Smooth muscle cell (in vitro differentiated cells): ENCODE measurements around the gene NUDT16L1. TPM values are rescaled to one million over a fixed set of nuclear protein-coding genes. Genes with fewer than 3 reads are reported as not detected.

Experiments
- DNase-seq: peaks from one replicate; lab custom pipeline; 2025; ENCODE audit not compliant: unreplicated experiment; lab: John Stamatoyannopoulos, UW
- H2AFZ ChIP-seq: fragments of 200-600 bp; sonication (generic); 2 replicates; pipeline ENCODE4 v1.6.0; 2016; ENCODE audit warnings: antibody characterized with exemption, low read depth, mild to moderate bottlenecking
- H3F3A ChIP-seq: fragments of 200-600 bp; sonication (generic); 2 replicates; pipeline ENCODE4 v1.6.0; 2017; ENCODE audit warnings: antibody characterized with exemption, low read depth
- H3K27ac ChIP-seq: fragments of 200-600 bp; sonication (generic); 2 replicates; pipeline ENCODE4 v1.5.1; 2016; ENCODE audit warnings: low read depth, mild to moderate bottlenecking
- H3K27me3 ChIP-seq: fragments of 200-600 bp; sonication (generic); 2 replicates; pipeline ENCODE4 v1.6.1; 2016; ENCODE audit warnings: low read depth, mild to moderate bottlenecking
- H3K36me3 ChIP-seq: fragments of 200-600 bp; sonication (generic); 2 replicates; pipeline ENCODE4 v1.5.1; 2016; ENCODE audit warnings: low read depth
- H3K4me1 ChIP-seq: fragments of 200-600 bp; sonication (generic); 2 replicates; pipeline ENCODE4 v1.5.1; 2016; ENCODE audit warnings: low read depth
- H3K4me2 ChIP-seq: fragments of 200-600 bp; sonication (generic); 2 replicates; pipeline ENCODE4 v1.6.0; 2016; ENCODE audit warnings: mild to moderate bottlenecking
- H3K4me3 ChIP-seq: fragments of 200-600 bp; sonication (generic); 2 replicates; pipeline ENCODE4 v1.5.1; 2016; ENCODE audit warnings: mild to moderate bottlenecking
- H3K79me2 ChIP-seq: fragments of 200-600 bp; sonication (generic); 2 replicates; pipeline ENCODE4 v1.6.0; 2016; ENCODE audit warnings: low read depth, mild to moderate bottlenecking
- H3K9ac ChIP-seq: fragments of 200-600 bp; sonication (generic); 2 replicates; pipeline ENCODE4 v1.6.0; 2016; ENCODE audit warnings: low read depth
- H3K9me3 ChIP-seq: fragments of 200-600 bp; sonication (generic); replicated peaks from 2 replicates; pipeline ENCODE4 v1.5.1; 2016; ENCODE audit warnings: low read depth
- H4K20me1 ChIP-seq: fragments of 200-600 bp; sonication (generic); 2 replicates; pipeline ENCODE4 v1.6.0; 2016; ENCODE audit warnings: low read depth
- WGBS: methylation state at CpG from one replicate; pipeline ENCODE4 v1.1.7; 2016; ENCODE audit warnings: low lambda C conversion rate; 5-methylcytosine and 5-hydroxymethylcytosine counted together
- polyA plus RNA-seq: library from polyadenylated mRNA; unstranded; fragments of >200 nt; fragmentation: Nextera tagmentation; extraction: Ambion mirVana; gene quantifications from 2 replicates; pipeline ENCODE4 v1.2.1, GENCODE V29; 2016
- total RNA-seq: library from RNA; depleted of rRNA; stranded (reverse); fragments of >200 nt; gene quantifications from 2 replicates; pipeline ENCODE4 v1.2.3, GENCODE V29; 2014
- TF ChIP-seq, protein P1 (sequence below): fragments of 200-600 bp; sonication (generic); IDR thresholded peaks from 2 replicates; pipeline ENCODE4 v1.5.1; 2017; ENCODE audit warnings: borderline replicate concordance, mild to moderate bottlenecking, antibody characterized with exemption; ENCODE audit not compliant: insufficient read depth, poor library complexity, severe bottlenecking

NUDT16L1 gene
- total and polyA plus RNA-seq, 2 experiments from 2014 or later = 17.6 to 48.3 TPM

GRCh38 chr16:4682084-4682591, 11.2 kb upstream of the NUDT16L1 start:
- Histone ChIP-seq H3K79me2 (no peaks in the 10 kb centered on the region), H3K4me1 (no peaks in the 10 kb centered on the region), H3K27ac (no peak overlapping the region), H3K36me3 (no peaks in the 10 kb centered on the region), H3K4me3 (no peak overlapping the region), H2AFZ (no peak overlapping the region), H4K20me1 (peaks cover 41% of the 10 kb centered on the region), H3K9me3 (no peaks in the 10 kb centered on the region), H3F3A (no peaks in the 10 kb centered on the region), H3K4me2 (no peak overlapping the region), H3K9ac (no peak overlapping the region), H3K27me3 (no peaks in the 10 kb centered on the region)
- TF ChIP-seq, protein P1, sequence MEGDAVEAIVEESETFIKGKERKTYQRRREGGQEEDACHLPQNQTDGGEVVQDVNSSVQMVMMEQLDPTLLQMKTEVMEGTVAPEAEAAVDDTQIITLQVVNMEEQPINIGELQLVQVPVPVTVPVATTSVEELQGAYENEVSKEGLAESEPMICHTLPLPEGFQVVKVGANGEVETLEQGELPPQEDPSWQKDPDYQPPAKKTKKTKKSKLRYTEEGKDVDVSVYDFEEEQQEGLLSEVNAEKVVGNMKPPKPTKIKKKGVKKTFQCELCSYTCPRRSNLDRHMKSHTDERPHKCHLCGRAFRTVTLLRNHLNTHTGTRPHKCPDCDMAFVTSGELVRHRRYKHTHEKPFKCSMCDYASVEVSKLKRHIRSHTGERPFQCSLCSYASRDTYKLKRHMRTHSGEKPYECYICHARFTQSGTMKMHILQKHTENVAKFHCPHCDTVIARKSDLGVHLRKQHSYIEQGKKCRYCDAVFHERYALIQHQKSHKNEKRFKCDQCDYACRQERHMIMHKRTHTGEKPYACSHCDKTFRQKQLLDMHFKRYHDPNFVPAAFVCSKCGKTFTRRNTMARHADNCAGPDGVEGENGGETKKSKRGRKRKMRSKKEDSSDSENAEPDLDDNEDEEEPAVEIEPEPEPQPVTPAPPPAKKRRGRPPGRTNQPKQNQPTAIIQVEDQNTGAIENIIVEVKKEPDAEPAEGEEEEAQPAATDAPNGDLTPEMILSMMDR = no peak
- WGBS = 98% methylated on average over 26 of the region's 26 CpGs
- no peak for DNase-seq

GRCh38 chr16:4682616-4683254, 10.6 kb upstream of the NUDT16L1 start:
- Histone ChIP-seq H3K27ac (no peak overlapping the region), H3K4me2 (no peak overlapping the region), H3K36me3 (no peaks in the 10 kb centered on the region), H3K9ac (no peak overlapping the region), H3K9me3 (no peaks in the 10 kb centered on the region), H2AFZ (no peak overlapping the region), H3F3A (no peaks in the 10 kb centered on the region), H3K79me2 (no peaks in the 10 kb centered on the region), H3K4me1 (no peaks in the 10 kb centered on the region), H3K4me3 (no peak overlapping the region), H4K20me1 (peaks cover 37% of the 10 kb centered on the region), H3K27me3 (no peaks in the 10 kb centered on the region)
- 86% methylated on average over 32 of the region's 36 CpGs for WGBS
- no peak for DNase-seq
- TF ChIP-seq, protein P1 = peak; percentile 24

DNA sequence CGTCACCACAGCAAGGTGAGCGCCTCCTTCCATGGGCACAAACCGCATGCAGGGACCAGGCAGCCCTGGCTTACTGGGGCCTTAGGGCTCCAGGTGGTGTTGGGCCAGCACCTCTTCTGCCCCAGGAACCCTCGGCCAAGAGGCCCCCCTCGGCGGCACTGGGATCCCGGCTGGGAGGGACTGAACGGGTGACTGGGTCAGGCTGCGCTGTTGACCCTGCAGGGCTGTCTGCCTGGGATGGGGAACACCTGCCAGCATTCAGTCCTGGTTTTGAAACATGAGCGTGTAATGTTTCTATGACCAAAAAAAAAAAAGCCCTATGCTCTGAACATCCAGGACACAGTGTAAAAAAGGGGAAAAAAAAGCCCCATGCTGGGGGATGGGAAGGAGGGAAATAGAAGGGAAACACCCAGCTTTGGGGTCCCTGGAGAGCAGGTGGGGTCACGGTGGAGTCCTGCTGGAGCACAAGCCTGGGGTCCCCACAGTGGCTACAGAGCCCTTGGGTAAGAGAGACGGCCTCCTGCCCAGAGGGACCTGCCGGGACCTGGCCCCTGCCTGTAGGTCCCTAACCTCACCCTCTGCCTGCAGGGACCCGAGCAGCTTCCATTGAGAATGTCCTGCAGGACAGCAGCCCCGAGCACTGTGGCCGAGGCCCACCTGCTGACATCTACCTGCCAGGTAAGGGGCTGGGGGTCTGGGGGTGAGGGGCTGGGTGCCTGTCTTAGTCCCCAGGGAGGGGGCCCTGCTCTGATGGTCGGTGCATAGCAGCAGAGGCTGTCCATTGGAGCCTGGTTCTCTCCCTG, 9.9 kb upstream of the NUDT16L1 start:
- H3K4me1 ChIP-seq = no peaks in the 10 kb centered on the region
- DNase-seq = no peak
- no peaks in the 10 kb centered on the region for H3K27me3 ChIP-seq
- no peaks in the 10 kb centered on the region for H3F3A ChIP-seq
- no peaks in the 10 kb centered on the region for H3K36me3 ChIP-seq
- no peak overlapping the region for H3K9ac ChIP-seq
- no peak overlapping the region for H3K27ac ChIP-seq
- no peaks in the 10 kb centered on the region for H3K79me2 ChIP-seq
- TF ChIP-seq, protein P1 = no peak
- H4K20me1 ChIP-seq = peaks cover 32% of the 10 kb centered on the region
- H3K4me2 ChIP-seq = no peak overlapping the region
- 95% methylated on average over 17 of the region's 17 CpGs for WGBS
- no peaks in the 10 kb centered on the region for H3K9me3 ChIP-seq
- H3K4me3 ChIP-seq = no peak overlapping the region
- H2AFZ ChIP-seq = no peak overlapping the region
